Parathyroid adenoma (tissue), 2 donors: ENCODE measurements around the gene SLCO2A1.

ENCODE experiments used
- H2AFZ ChIP-seq: fragments of 300-600 bp; sonication (generic); one replicate; pipeline ENCODE4 v1.7.0; 2017; ENCODE audit warnings: antibody characterized with exemption, mild to moderate bottlenecking
- H3K27ac ChIP-seq: fragments of 300-600 bp; sonication (generic); one replicate; pipeline ENCODE4 v1.7.0; 2017
- H3K27me3 ChIP-seq: fragments of 300-600 bp; sonication (generic); one replicate; pipeline ENCODE4 v1.7.0; 2017; ENCODE audit warnings: low read length; ENCODE audit not compliant: control insufficient read depth, insufficient read depth
- H3K36me3 ChIP-seq: fragments of 300-600 bp; sonication (generic); one replicate; pipeline ENCODE4 v1.7.0; 2017; ENCODE audit warnings: low read length; ENCODE audit not compliant: control insufficient read depth, insufficient read depth
- H3K4me1 ChIP-seq: fragments of 300-600 bp; sonication (generic); one replicate; pipeline ENCODE4 v1.7.0; 2017; ENCODE audit warnings: control low read depth
- H3K4me2 ChIP-seq: fragments of 300-600 bp; sonication (generic); one replicate; pipeline ENCODE4 v1.7.0; 2017; ENCODE audit warnings: low read length
- H3K4me3 ChIP-seq: fragments of 300-600 bp; sonication (generic); one replicate; pipeline ENCODE4 v1.7.0; 2017; ENCODE audit warnings: low read depth, low read length
- H3K79me2 ChIP-seq: fragments of 300-600 bp; sonication (generic); one replicate; pipeline ENCODE4 v1.7.0; 2017; ENCODE audit warnings: control low read depth
- H3K9ac ChIP-seq: fragments of 300-600 bp; sonication (generic); one replicate; pipeline ENCODE4 v1.7.0; 2017; ENCODE audit warnings: mild to moderate bottlenecking
- H3K9me3 ChIP-seq: fragments of 300-600 bp; sonication (generic); one replicate; pipeline ENCODE4 v1.7.0; 2017; ENCODE audit warnings: low read length; ENCODE audit not compliant: control insufficient read depth
- CTCF ChIP-seq: fragments of 300-600 bp; sonication (generic); IDR thresholded peaks from one replicate; pipeline ENCODE4 v1.7.0; 2017; ENCODE audit warnings: antibody characterized with exemption, mild to moderate bottlenecking
- donor health status: primary hyperparathyroidism.

Gene SLCO2A1

GRCh38 chr3:133881939-133882825 lies 147.5 kb downstream of the SLCO2A1 start:
- no peak overlapping the region for H3K4me3 ChIP-seq
- H3K4me2 ChIP-seq, result no peak overlapping the region
- TF ChIP-seq CTCF, result no peak
- no peak overlapping the region for H3K27ac ChIP-seq
- no peaks in the 10 kb centered on the region for H3K36me3 ChIP-seq
- H3K9me3 ChIP-seq, result no peaks in the 10 kb centered on the region
- H3K9ac ChIP-seq, result no peak overlapping the region
- peaks cover 55% of the 10 kb centered on the region for H3K79me2 ChIP-seq
- H2AFZ ChIP-seq, result no peak overlapping the region
- no peaks in the 10 kb centered on the region for H3K27me3 ChIP-seq
- H3K4me1 ChIP-seq, result no peaks in the 10 kb centered on the region

GRCh38 chr3:133881492-133881891 lies 148.2 kb downstream of the SLCO2A1 start:
- H3K4me1 ChIP-seq, result no peaks in the 10 kb centered on the region
- no peak overlapping the region for H3K4me3 ChIP-seq
- TF ChIP-seq CTCF, result no peak
- no peaks in the 10 kb centered on the region for H3K36me3 ChIP-seq
- no peak overlapping the region for H3K27ac ChIP-seq
- H3K4me2 ChIP-seq, result no peak overlapping the region
- H3K9ac ChIP-seq, result no peak overlapping the region
- no peaks in the 10 kb centered on the region for H3K27me3 ChIP-seq
- peaks cover 50% of the 10 kb centered on the region for H3K79me2 ChIP-seq
- H2AFZ ChIP-seq, result no peak overlapping the region
- no peaks in the 10 kb centered on the region for H3K9me3 ChIP-seq

GRCh38 chr3:133880886-133881455 lies 148.8 kb downstream of the SLCO2A1 start:
- Histone ChIP-seq H3K9ac (no peak overlapping the region), H3K27ac (no peak overlapping the region), H3K27me3 (no peaks in the 10 kb centered on the region), H3K36me3 (no peaks in the 10 kb centered on the region), H2AFZ (no peak overlapping the region), H3K9me3 (no peaks in the 10 kb centered on the region), H3K4me2 (no peak overlapping the region), H3K79me2 (peaks cover 44% of the 10 kb centered on the region), H3K4me3 (no peak overlapping the region), H3K4me1 (no peaks in the 10 kb centered on the region)
- TF ChIP-seq CTCF, result no peak

- no peak overlapping the region for H3K4me3 ChIP-seq
- H3K4me1 ChIP-seq, result no peaks in the 10 kb centered on the region
- no peaks in the 10 kb centered on the region for H3K27me3 ChIP-seq
- no peak overlapping the region for H2AFZ ChIP-seq
- peaks cover 39% of the 10 kb centered on the region for H3K79me2 ChIP-seq
- H3K9me3 ChIP-seq, result no peaks in the 10 kb centered on the region
- no peak overlapping the region for H3K27ac ChIP-seq
- H3K4me2 ChIP-seq, result no peak overlapping the region
- H3K9ac ChIP-seq, result no peak overlapping the region
- H3K36me3 ChIP-seq, result no peaks in the 10 kb centered on the region
- no peak for TF ChIP-seq CTCF
Observed at GRCh38 chr3:133880287-133880686, 149.4 kb downstream of the SLCO2A1 start.
